ENCODE measurements around the gene RHBG.
A peak's percentile ranks its signal among the peaks of the same experiment; 100 is the strongest.
"Not testable (repeated sequence)": the region's sequence is repeated elsewhere in the genome, so short reads cannot be mapped to it uniquely, and the experiment has no call there.

Gene RHBG, protein sequence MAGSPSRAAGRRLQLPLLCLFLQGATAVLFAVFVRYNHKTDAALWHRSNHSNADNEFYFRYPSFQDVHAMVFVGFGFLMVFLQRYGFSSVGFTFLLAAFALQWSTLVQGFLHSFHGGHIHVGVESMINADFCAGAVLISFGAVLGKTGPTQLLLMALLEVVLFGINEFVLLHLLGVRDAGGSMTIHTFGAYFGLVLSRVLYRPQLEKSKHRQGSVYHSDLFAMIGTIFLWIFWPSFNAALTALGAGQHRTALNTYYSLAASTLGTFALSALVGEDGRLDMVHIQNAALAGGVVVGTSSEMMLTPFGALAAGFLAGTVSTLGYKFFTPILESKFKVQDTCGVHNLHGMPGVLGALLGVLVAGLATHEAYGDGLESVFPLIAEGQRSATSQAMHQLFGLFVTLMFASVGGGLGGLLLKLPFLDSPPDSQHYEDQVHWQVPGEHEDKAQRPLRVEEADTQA

DNA sequence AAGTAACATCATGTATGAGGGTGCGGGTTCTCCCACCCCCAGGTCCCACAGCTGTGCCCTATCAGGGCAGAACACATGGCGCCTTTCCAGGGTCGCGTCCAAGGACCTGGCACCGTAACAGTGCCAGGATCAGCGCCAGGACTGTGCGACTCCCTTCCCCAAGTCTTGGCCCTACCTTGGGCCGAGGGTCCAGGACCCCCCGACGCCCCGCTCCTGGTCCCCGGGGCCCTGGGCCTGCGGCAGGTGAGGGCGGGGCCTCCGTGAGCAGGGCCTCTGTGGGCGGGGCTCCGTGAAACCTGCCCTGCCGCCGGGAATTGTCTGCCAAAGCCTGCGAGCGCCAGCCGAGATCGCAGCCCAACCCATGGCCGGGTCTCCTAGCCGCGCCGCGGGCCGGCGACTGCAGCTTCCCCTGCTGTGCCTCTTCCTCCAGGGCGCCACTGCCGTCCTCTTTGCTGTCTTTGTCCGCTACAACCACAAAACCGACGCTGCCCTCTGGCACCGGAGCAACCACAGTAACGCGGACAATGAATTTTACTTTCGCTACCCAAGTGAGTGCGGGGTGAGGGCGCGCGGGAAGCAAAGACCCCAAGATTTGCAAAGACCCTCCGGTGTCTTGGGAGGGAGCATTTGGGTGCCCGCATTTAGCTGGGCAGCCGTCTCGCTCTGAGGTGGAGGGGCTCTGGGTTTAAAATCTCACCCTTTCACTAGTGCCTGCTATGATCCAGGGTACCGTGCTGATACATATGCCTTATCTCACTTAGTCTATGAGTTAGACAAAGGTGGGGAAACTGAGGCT is at the start of gene RHBG:
Gene RHBG (plus strand): TSS at position 323 of the 796 bp plus-strand sequence. CDS start 39 bp downstream, at position 362.
- DNase-seq, result peak; percentile 36

DNA sequence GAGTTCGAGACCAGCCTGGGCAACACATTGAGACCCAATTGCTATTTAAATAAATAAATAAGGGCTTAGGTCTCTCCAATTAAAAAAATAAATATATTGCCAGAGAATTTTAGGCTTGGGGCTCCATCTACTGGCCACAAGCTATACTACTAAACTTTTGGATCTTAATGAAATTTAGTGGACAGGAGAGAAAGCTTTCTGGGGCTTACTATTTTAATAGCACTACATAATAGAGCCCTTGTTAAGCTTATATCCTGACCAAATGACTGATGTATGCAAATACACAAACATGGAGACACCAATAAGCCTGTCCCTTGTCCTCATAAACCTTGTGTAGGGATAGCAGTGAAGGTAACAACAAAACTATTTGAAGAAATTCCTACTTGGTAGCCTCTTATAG is 49.3 kb upstream of the RHBG start:
- peak; percentile 1 for DNase-seq

DNA sequence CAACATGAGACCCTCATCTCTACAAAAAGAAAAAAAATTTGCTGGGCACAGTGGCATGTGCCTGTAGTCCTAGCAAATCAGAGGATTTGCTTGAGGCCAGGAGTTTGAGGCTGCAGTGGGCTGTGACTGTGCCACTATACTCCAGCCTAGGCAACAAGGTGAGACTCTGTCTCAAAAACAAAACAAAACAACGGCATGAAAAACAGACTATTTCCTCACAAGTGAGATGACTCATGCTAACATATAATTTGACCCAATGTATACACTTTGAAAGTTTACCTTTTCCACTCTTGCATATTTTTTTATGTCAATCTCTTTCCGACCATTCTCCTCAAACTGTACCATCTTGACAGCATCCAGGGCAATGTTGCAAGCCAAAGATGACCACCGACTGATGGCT is 48.5 kb upstream of the RHBG start:
- no peak for DNase-seq

DNA sequence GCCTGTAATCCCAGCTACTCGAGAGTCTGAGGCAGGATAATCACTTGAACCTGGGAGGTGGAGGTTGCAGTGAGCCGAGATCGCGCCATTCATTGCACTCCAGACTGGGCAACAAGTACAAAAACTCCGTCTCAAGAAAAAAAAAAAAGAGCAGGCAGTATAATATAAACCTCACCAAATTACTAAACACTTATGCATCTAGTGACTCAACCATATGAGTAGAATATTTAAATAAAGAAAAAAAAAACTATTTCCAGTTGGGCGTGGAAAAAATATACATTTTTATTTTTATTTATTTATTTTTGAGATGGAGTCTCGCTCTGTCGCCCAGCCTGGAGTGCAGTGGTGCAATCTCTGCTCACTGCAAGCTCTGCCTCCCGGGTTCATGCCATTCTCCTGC is 45.8 kb upstream of the RHBG start:
- DNase-seq, result not testable (repeated sequence)

DNA sequence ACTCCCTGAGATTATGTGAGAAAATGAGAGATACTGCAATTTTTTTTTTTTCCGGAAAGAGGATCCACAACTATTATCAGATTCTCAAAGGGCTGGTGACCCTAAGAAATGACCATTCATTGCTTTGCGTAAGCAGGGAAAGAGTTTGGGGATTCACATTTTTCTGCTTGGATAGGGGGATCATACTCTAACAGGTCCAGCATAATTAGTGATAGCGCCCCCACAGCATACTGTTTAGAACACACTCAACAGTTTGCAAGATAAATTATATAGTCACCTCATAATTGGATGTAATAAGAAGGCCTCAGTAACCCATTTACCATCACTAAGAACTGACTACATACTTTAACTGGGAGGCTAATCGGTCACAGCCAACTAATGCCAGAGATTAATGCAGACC is 32.8 kb upstream of the RHBG start:
- no peak for DNase-seq

DNA sequence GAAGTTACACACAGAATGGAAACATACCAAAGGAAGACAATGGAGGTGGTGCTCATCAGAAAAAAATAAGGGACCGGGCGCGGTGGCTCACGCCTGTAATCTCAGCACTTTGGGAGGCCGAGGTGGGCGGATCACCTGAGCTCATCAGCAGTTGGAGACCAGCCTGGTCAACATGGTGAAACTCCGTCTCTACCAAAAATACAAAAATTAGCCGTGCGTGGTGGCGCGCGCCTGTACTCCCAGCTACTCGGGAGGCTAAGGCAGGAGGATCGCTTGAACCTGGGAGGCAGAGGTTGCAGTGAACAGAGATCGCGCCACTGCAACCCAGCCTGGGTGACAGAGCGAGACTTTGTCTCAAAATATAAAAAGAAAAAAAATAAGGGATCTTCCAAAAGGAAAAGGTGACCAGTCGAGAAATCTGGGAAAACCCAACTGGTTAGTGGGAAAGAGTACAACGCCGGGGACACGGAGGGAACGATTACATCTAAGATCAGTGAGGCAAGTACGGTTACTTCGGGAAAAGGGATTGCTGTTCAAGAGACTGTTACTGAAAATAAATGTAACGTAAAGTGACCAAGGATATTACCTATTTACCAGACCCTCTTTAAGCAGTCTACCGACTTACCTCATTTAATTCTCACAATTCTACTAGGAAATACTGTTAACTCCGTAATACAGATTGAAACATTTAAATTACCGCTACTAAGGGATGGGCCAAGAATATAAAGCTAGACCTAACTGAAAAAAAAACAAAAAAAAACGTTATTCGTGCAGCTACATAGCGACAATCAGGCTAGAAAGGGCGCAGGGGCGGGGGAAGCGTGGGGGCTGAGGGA is 31.7 kb upstream of the RHBG start:
- DNase-seq, result no peak

DNA sequence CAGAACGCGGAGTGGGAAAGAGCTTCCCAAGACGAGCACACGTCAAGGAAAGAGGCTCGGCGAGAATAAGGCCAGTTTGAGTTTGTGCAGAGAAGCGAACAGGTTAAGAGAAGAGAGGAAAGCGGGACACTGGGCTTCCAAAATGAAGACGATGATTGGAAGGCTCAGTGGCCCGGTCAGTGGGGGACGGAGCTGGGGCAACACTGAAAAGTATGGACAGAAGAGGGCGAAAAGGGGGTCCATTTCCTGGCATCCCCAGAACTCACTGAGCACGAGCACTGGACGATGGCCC is 31.2 kb upstream of the RHBG start:
- DNase-seq, result no peak

DNA sequence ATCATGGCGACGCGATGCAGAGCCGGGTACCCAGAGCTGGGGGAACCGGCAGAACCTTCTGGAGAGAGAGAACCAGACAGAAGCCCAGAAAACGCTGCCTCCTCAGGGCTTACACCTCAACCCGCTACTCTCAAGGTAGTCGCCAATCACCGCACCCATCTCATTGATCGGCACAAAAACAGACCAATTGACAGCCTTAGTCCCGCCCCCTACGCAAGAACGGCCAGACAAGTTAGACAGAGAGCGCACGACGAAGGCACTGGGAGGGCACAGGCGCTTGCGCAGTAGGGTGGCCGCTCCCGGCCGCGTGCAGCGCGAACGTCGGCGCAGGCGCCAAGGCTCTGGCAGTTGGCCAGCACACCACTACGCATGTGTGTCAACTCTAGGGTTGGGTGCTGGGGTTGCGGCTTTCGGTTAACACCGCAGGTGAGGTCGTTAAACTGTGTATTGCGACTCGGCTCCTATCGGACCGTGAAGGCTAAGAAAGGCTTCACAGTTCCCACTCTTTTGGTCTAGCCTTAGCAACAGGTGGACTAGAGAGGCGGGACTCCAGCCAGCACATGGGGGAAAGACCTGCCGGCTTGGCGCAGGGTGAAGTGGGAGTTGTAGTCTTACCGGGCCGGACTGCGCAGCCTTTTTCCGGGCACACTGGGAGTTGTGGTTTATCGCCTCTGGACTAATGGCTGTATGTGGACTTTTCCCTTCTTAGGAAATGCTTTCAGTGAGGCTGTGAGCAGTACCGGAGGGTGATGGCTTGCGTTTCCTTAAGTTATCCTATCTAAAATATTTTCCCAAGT is 30.6 kb upstream of the RHBG start, which contains the start of the genes CCT3 and TSACC:
Gene CCT3 (minus strand): TSS at position 113 of the 797 bp plus-strand sequence. CDS start 108 bp downstream, at position 5.
Gene TSACC (plus strand): TSS at position 347 of the 797 bp plus-strand sequence. CDS start 1,232 bp downstream, outside the sequence.
- peak; percentile 99 for DNase-seq

DNA sequence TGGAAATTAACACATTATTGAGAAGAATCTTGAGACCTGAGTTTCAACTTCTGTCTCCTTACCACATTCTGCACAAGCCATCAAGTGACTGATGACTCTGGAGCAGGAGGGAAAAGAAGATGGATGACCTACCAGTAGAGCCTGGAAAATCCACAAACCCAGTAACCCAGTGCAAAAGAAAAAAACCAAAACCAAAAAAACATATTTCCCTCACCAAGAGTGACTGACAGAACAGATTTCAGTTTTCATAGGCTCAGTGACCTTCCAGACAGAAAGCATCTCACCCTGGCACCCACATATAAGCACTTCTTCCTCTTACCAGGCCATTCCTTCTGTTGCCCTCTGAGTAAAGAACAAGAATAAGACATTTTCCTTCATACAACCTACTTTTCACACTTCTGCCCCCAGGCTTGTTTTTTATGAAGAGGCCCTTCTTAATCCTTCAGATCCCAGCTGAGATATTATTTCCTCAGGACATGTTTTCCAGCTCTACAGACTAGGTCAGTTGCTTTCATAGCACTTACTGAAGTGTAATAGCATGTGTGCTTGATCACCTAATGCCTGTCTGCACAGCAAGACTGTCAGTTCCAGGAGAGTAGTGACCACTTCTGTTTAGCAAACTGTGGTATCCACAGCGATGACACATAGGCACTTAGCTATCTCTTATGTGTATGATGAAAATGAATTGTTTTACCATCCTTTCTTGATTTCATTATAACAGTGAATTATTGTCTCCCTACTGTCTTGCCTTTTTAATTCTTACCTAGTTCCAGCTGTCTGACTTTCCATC is 26.6 kb upstream of the RHBG start:
- no peak for DNase-seq

DNA sequence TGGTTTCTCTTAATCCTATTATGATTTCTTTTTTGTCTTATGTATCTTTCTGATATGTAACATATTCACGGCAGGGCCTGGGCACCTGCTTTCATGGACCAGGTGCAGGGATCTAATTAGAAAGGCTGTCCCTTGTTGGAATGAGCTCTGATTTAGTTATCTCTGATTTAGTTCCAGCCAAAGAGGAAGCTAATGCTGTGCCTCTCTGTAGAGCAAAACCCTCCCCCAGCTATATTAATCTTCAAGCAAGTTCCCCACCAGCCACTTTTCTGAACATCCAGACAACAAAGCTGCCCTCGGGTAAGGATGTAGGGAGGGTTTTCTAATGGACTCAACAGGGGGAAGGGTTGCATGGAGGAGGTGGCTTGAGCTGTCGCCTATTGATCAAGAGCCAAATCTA is 24.6 kb upstream of the RHBG start:
- no peak for DNase-seq

DNA sequence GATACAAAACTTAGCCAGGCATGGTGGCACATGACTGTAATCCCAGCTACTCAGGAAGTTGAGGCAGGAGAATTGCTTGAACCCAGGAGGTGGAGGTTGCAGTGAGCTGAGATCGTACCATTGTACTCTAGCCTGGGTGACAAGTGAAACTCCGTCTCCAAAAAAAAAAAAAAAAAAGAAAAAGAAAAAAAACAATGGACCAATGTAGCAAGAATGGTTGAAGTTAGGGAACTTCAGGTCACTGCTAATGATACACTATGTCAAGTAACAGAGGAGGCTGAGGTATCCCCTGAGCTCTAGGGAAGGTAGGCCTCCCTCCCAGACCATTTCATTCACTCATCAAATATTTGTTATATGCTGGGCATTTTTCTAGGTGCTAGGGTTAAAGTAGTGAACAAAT is 23.0 kb upstream of the RHBG start:
- not testable (repeated sequence) for DNase-seq

DNA sequence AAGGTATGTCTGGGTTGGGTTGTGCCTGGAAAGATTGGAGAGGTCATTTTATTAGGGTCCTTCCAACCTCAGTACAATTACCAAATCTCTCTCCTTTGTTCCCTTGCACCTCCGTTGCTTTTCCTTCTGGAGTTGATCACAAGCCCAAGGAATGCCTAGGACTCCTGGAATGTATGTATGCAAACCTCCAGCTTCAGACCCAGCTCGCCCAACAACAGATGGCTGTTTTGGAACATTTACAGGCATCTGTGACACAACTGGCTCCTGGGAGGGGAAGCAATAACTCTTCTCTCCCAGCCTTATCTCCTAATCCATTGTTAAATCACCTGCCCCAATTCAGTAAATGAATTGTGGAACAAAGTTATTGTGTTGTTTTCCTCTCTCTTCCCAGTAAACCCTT is 22.4 kb upstream of the RHBG start:
- no peak for DNase-seq

DNA sequence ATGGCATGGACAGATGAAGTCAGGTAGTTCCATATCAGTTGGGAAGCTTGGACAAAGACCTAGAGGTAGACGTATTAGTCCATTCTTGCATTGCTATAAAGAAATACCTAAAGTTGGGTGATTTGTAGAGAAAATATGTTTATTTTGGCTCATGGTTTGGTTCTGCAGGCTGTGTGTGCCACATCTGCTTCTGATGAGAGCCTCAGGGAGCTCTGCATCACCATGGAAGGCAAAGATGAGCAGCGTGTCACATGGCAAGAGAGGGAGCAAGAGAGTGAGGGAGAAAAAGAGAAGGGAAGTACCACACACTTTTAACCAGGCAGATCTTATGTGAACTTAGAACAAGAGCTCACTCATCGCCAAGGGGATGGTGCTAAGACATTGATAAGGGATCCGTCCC is 21.7 kb upstream of the RHBG start:
- no peak for DNase-seq

DNA sequence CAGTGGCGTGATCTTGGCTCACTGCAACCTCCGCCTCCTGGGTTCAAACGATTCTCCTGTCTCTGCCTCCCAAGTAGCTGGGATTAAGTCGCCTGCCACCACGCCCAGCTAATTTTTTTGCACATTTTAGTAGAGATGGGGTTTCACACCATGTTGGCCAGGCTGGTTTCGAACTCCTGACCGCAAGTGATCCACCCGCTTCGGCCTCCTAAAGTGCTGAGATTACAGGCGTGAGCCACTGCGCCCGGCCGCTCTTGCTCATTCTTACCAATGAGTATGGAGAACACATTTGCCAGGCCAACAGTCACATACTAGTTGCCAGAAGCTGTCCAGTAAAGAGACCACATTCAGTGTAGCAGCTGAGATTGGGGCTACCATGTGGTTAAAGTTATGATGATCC is 16.5 kb upstream of the RHBG start:
- not testable (repeated sequence) for DNase-seq

DNA sequence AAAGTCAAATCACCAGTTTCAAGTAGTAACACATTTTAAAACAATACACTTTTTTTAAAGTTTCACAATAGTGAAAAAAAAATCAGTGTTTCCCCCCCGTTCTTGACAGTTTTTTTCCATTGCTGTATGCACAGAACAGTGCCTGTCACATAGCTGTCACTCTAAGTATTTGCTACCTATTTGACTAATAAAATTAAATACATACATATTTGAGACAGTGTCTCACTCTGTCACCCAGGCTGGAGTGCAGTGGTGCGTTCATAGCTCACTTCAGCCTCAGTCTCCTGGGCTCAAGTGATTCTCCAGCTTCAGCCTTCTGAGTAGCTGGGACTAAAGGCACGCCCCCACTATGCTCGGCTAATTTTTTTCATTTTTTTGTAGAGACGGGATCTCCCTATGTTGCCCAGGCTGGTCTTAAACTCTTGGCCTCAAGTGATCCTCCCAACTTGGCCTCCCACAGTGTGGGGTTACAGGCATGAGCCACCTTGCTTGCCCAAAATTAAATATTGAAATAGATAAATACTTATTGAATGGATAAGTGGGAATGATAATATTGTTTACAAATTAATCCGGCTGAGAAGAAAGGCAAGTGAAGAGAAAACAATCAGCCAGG is 12.6 kb upstream of the RHBG start:
- no peak for DNase-seq

DNA sequence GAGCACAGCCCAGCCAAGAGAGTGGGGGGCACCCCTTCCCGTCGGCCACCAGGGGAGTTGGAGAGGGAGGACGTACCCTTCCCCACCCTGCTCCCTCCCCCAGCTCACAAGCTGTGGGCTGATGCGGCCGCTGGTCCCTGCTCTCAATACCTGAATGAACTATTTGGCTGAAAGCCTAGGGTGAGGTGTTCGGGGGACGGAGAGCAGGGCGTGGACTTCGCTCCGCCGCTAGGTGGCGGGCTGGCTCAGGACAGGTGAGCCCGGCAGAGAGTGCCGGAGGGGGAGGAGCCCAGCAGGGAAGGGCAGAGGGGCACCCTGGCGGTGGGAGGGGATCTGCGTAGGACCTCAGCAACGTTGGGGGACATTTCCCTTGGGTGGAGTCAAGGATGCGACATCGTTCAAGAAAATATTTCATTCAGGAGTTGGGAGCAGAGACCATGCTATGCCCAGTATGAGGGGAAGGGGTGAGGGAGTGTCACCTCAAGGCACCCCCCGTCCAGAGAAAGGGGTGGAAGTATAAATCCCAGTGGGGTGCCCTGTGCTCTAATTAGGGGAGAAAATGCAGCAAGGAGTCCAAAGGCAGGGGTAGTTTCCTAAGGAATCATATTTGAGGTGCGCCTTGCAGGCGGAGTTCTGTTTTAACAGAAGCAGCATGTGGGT is 12.0 kb upstream of the RHBG start:
- peak; percentile 84 for DNase-seq

DNA sequence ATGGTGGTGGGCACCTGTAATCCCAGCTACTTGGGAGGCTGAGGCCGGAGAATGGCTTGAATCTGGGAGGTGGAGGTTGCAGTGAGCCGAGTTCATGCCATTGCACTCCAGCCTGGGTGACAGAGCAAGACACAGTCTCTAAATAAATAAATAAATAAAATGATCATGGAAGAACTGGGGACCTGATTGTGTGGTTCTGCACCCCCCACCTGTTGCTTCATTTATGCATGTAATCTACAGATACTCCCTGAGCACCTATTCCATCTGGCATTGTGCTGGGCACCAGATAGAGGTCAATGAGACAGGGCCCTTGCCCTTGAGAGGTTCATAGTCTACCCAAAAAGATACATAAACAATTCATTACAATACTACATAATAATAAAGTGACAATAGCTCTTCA is 11.0 kb upstream of the RHBG start:
- no peak for DNase-seq

DNA sequence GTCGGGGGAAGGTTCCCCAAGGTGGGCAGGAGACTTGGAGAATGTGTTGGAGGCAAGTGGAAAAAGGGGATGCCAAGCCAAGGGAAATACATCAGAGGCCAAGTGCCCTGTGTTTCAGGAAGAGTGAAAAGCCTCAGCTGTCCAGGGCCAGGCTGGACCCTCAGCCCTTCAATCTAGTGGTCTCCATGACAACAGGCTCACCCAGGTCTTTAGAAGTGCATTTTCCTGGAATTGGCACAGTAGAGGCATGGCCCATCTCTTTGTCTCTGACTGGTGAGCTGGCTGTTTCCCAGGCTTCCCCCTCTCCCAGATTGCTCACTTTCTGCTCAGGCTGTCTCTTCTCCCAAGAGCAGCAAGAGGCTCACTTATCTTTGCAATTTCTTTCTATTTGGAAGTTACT is 10.4 kb upstream of the RHBG start:
- no peak for DNase-seq

DNA sequence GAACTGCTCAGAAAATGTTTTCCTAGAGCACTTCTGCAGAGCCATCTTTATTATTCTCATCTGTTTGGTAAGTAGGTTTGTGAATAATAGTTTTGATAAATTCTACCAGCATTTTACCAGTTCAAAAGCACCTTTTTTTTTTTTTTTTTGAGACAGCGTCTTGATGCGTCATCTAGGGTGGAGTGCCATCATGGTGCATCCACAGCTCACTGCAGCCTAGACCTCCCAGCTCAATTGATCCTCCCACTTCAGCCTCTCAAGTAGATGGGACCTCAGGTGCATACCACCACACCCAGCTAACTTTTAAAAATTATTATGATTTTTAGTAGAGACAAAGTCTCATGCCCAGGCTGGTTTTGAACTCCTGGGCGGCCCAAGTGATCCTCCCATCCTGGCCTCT is 9.8 kb upstream of the RHBG start:
- DNase-seq, result no peak

DNA sequence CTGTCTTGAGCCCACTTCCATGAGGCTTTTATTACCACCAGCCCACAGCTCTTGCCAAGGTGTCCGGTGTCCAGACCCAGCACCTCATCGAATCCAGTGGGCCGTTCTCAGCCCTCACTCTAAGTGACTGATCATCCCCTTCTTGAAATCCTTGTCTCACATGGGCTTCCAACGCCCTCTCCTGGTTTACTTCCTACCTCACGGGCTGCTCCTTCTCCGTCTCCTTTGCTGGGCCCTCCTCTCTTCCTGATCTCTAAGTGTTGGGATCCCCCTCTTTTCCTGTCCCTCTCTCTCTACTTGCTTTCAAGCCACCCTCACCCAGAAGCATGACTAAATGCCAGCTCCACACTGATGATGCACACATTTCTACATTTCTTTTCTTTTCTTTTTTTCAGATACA is 9.0 kb upstream of the RHBG start:
- no peak for DNase-seq
